Measurements from ENCODE around the gene ARL15.

DNA sequence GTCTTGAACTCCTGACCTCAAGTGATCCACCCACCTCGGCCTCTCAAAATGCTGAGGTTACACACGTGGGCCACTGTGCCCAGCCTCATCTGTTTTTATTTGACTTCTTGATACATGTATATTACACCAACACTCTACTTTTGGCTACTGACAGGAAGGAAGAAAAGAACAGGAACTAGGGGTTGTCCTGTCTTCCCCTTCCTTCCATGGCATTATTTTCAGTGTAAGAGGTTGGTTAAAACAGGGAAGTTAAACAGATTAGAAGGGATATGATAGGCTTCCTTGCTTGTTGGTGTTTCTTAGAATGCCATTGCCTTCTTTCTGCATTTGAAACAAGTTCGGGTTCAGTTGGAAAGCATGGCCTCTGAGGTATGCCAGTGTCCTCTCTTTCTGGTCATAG lies 437.1 kb downstream of the ARL15 start:
- TF ChIP-seq, protein P1, sequence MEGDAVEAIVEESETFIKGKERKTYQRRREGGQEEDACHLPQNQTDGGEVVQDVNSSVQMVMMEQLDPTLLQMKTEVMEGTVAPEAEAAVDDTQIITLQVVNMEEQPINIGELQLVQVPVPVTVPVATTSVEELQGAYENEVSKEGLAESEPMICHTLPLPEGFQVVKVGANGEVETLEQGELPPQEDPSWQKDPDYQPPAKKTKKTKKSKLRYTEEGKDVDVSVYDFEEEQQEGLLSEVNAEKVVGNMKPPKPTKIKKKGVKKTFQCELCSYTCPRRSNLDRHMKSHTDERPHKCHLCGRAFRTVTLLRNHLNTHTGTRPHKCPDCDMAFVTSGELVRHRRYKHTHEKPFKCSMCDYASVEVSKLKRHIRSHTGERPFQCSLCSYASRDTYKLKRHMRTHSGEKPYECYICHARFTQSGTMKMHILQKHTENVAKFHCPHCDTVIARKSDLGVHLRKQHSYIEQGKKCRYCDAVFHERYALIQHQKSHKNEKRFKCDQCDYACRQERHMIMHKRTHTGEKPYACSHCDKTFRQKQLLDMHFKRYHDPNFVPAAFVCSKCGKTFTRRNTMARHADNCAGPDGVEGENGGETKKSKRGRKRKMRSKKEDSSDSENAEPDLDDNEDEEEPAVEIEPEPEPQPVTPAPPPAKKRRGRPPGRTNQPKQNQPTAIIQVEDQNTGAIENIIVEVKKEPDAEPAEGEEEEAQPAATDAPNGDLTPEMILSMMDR (conservative IDR thresholded peaks at IDR 0.05; ENCODE audit: low read depth, low read length), result no peak
- TF ChIP-seq EZH2 (IDR thresholded peaks at IDR 0.05; ENCODE audit: borderline replicate concordance, low read depth, low read length, poor library complexity, severe bottlenecking), result no peak
